Measurements from ENCODE around the gene RAMP3. TPM values are rescaled to one million over a fixed set of nuclear protein-coding genes. Genes with fewer than 3 reads are reported as not detected.

RAMP3 gene
- total RNA-seq, 3 donors from 2014 or later (not counting 1 experiment from before 2014, with no cell fraction given) = not detected

GRCh38 chr7:45132708-45133320 is 24.8 kb upstream of the RAMP3 start:
- H3K9me3 ChIP-seq (ENCODE audit: control insufficient read depth, insufficient read depth, low read length) = no peaks in the 10 kb centered on the region
- peaks cover 5% of the 10 kb centered on the region for H3K4me1 ChIP-seq (ENCODE audit: control insufficient read depth, insufficient read depth, low read length)
- H3K4me3 ChIP-seq (ENCODE audit: low read length) = no peak overlapping the region
- Mint-ChIP-seq H3K4me1 (peaks cover 12 to 22% of the 10 kb centered on the region in 2 donors), H3K9me3 (no peaks in the 10 kb centered on the region), H3K27ac (no peak overlapping the region), H3K36me3 (no peaks in the 10 kb centered on the region), H3K4me3 (no peak overlapping the region), H3K27me3 (ENCODE audit: low read depth in 2 of 2) (no peaks in the 10 kb centered on the region)
- 82% methylated on average over 7 of the region's 8 CpGs for WGBS (ENCODE audit: insufficient coverage)
- DNase-seq = no peak
- H3K36me3 ChIP-seq (ENCODE audit: control insufficient read depth, insufficient read depth, low read length) = no peaks in the 10 kb centered on the region
- TF ChIP-seq, protein P1, sequence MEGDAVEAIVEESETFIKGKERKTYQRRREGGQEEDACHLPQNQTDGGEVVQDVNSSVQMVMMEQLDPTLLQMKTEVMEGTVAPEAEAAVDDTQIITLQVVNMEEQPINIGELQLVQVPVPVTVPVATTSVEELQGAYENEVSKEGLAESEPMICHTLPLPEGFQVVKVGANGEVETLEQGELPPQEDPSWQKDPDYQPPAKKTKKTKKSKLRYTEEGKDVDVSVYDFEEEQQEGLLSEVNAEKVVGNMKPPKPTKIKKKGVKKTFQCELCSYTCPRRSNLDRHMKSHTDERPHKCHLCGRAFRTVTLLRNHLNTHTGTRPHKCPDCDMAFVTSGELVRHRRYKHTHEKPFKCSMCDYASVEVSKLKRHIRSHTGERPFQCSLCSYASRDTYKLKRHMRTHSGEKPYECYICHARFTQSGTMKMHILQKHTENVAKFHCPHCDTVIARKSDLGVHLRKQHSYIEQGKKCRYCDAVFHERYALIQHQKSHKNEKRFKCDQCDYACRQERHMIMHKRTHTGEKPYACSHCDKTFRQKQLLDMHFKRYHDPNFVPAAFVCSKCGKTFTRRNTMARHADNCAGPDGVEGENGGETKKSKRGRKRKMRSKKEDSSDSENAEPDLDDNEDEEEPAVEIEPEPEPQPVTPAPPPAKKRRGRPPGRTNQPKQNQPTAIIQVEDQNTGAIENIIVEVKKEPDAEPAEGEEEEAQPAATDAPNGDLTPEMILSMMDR (IDR thresholded peaks at IDR 0.05) = no peak
- no peaks in the 10 kb centered on the region for H3K27me3 ChIP-seq (ENCODE audit: control insufficient read depth, insufficient read depth, low read length)
- intact Hi-C loops (cut with micrococcal nuclease) = no loop called here
- H3K27ac ChIP-seq (ENCODE audit: low read length) = no peak overlapping the region
- ATAC-seq = no peak

DNA sequence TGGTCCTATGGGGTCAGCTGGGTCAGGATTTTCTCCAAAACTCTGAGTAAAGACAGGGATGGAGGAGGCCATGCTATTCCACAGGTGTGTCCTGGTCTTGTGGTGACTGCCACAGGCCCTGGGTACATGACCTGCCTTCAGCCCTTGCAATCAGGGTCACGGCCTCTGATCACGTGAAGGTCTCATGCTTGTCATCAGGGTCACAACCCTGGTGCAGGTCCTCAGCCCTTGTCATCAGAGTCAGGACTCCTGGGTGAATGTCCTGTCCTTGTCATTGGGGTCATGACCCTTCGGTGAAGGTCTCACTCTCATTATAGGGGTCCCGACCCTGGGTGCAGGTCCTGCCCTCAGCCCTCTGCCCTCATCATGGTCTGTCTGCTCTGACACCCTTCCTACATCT is 24.2 kb upstream of the RAMP3 start:
- H3K27ac ChIP-seq (ENCODE audit: low read length) = no peak overlapping the region
- no peak overlapping the region for H3K4me3 Mint-ChIP-seq
- WGBS (ENCODE audit: insufficient coverage) = 94% methylated on average over 4 of the region's 4 CpGs
- ATAC-seq (no peak), DNase-seq (no peak)
- no peaks in the 10 kb centered on the region for H3K36me3 Mint-ChIP-seq
- no peaks in the 10 kb centered on the region for H3K27me3 ChIP-seq (ENCODE audit: control insufficient read depth, insufficient read depth, low read length)
- peaks cover 5% of the 10 kb centered on the region for H3K4me1 ChIP-seq (ENCODE audit: control insufficient read depth, insufficient read depth, low read length)
- H3K9me3 ChIP-seq (ENCODE audit: control insufficient read depth, insufficient read depth, low read length) = no peaks in the 10 kb centered on the region
- intact Hi-C loops (cut with micrococcal nuclease) = no loop called here
- no peaks in the 10 kb centered on the region for H3K36me3 ChIP-seq (ENCODE audit: control insufficient read depth, insufficient read depth, low read length)
- TF ChIP-seq, protein P1 (IDR thresholded peaks at IDR 0.05) = no peak
- H3K27me3 Mint-ChIP-seq (ENCODE audit: low read depth in 2 of 2) = no peaks in the 10 kb centered on the region
- no peak overlapping the region for H3K4me3 ChIP-seq (ENCODE audit: low read length)
- no peaks in the 10 kb centered on the region for H3K9me3 Mint-ChIP-seq
- peaks cover 12 to 22% of the 10 kb centered on the region in 2 donors for H3K4me1 Mint-ChIP-seq
- no peak overlapping the region for H3K27ac Mint-ChIP-seq

- Mint-ChIP-seq H3K27me3 (ENCODE audit: low read depth in 2 of 2) (no peaks in the 10 kb centered on the region), H3K27ac (no peak overlapping the region), H3K9me3 (no peaks in the 10 kb centered on the region), H3K4me1 (peaks cover 12 to 22% of the 10 kb centered on the region in 2 donors), H3K36me3 (no peaks in the 10 kb centered on the region), H3K4me3 (no peak overlapping the region)
- H3K4me3 ChIP-seq (ENCODE audit: low read length) = no peak overlapping the region
- H3K4me1 ChIP-seq (ENCODE audit: control insufficient read depth, insufficient read depth, low read length) = peaks cover 5% of the 10 kb centered on the region
- DNase-seq (no peak), ATAC-seq (no peak)
- H3K27me3 ChIP-seq (ENCODE audit: control insufficient read depth, insufficient read depth, low read length) = no peaks in the 10 kb centered on the region
- H3K9me3 ChIP-seq (ENCODE audit: control insufficient read depth, insufficient read depth, low read length) = no peaks in the 10 kb centered on the region
- H3K27ac ChIP-seq (ENCODE audit: low read length) = no peak overlapping the region
- intact Hi-C loops (cut with micrococcal nuclease) = no loop called here
- 91% methylated on average over 7 of the region's 7 CpGs for WGBS (ENCODE audit: insufficient coverage)
- H3K36me3 ChIP-seq (ENCODE audit: control insufficient read depth, insufficient read depth, low read length) = no peaks in the 10 kb centered on the region
- TF ChIP-seq, protein P1 (IDR thresholded peaks at IDR 0.05) = no peak
These were observed 23.7 kb upstream of the RAMP3 start for GRCh38 chr7:45133877-45134276.

Data from natural killer cell (primary cell).